GM23338 (cell line): Measurements from ENCODE around the gene ANKRD1. TPM values are rescaled to one million over a fixed set of nuclear protein-coding genes. Genes with fewer than 3 reads are reported as not detected.
A peak's percentile ranks its signal among the peaks of the same experiment; 100 is the strongest.

ENCODE experiments used
- ATAC-seq: fragments of 200-7000 bp; cut with Tn5 transposase; 3 replicates; pipeline ENCODE4 v1.9.1; 2020
- DNase-seq: peaks from one replicate; pipeline ENCODE4 v3.0.0-alpha.2; 2015; ENCODE audit warnings: low spot score
- H2AFZ ChIP-seq: fragments of 200-600 bp; sonication (generic); 2 replicates; pipeline ENCODE4 v1.8.0; 2016; ENCODE audit warnings: antibody characterized with exemption, mild to moderate bottlenecking, moderate library complexity
- H3F3A ChIP-seq: fragments of 200-600 bp; sonication (generic); replicated peaks from 2 replicates; pipeline ENCODE4 v1.8.0; 2017; ENCODE audit warnings: antibody characterized with exemption, mixed run types, low read depth
- H3K27ac ChIP-seq: fragments of 200-600 bp; sonication (generic); 2 replicates; pipeline ENCODE4 v1.6.1; 2016; ENCODE audit warnings: low read depth
- H3K27me3 ChIP-seq: fragments of 200-600 bp; sonication (generic); 2 replicates; pipeline ENCODE4 v1.8.0; 2016; ENCODE audit warnings: mild to moderate bottlenecking, mixed run types, moderate library complexity; ENCODE audit not compliant: insufficient read depth
- H3K36me3 ChIP-seq: fragments of 200-600 bp; sonication (generic); 2 replicates; pipeline ENCODE4 v1.8.0; 2016; ENCODE audit warnings: mild to moderate bottlenecking; ENCODE audit not compliant: insufficient read depth
- H3K4me1 ChIP-seq: fragments of 200-600 bp; sonication (generic); 2 replicates; pipeline ENCODE4 v1.8.0; 2016; ENCODE audit warnings: mild to moderate bottlenecking, moderate library complexity; ENCODE audit not compliant: insufficient read depth
- H3K4me2 ChIP-seq: fragments of 200-600 bp; sonication (generic); 2 replicates; pipeline ENCODE4 v1.7.1; 2017; ENCODE audit warnings: mixed run types
- H3K4me3 ChIP-seq: fragments of 200-600 bp; sonication (generic); 2 replicates; pipeline ENCODE4 v1.6.1; 2016; ENCODE audit warnings: mixed run types
- H3K79me2 ChIP-seq: fragments of 200-600 bp; sonication (generic); replicated peaks from 2 replicates; pipeline ENCODE4 v1.8.0; 2017; ENCODE audit warnings: mild to moderate bottlenecking; ENCODE audit not compliant: insufficient read depth
- H3K9me2 ChIP-seq: fragments of 200-600 bp; sonication (generic); 2 replicates; pipeline ENCODE4 v1.8.0; 2017; ENCODE audit not compliant: insufficient read depth
- H4K20me1 ChIP-seq: fragments of 200-600 bp; sonication (generic); replicated peaks from 2 replicates; pipeline ENCODE4 v1.8.0; 2017; ENCODE audit warnings: mild to moderate bottlenecking; ENCODE audit not compliant: insufficient read depth
- H3K27ac Mint-ChIP-seq: 2 replicates; pipeline ENCODE4 v1.8.0; 2020; ENCODE audit warnings: inconsistent platforms, mild to moderate bottlenecking, moderate library complexity, mixed read lengths
- H3K27me3 Mint-ChIP-seq: 3 replicates; pipeline ENCODE4 v1.8.0; 2022; ENCODE audit warnings: low read depth, mild to moderate bottlenecking, moderate library complexity, mixed read lengths, inconsistent platforms; ENCODE audit not compliant: insufficient read depth, poor library complexity
- H3K36me3 Mint-ChIP-seq: 3 replicates; pipeline ENCODE4 v1.8.0; 2021; ENCODE audit warnings: low read depth, mild to moderate bottlenecking, inconsistent platforms, moderate library complexity, mixed read lengths
- H3K4me1 Mint-ChIP-seq: 3 replicates; pipeline ENCODE4 v1.8.0; 2020; ENCODE audit warnings: mild to moderate bottlenecking, inconsistent platforms, mixed read lengths
- H3K4me3 Mint-ChIP-seq: 3 replicates; pipeline ENCODE4 v1.8.0; 2021; ENCODE audit warnings: moderate library complexity, mild to moderate bottlenecking, inconsistent platforms, mixed read lengths
- H3K9me3 Mint-ChIP-seq: 3 replicates; pipeline ENCODE4 v1.8.0; 2020; ENCODE audit warnings: moderate library complexity, mild to moderate bottlenecking, inconsistent platforms, mixed read lengths
- CTCF ChIP-seq, 2 experiments: fragments of 200-600 bp in 1 of 2; sonication (generic) in 1 of 2; conservative IDR thresholded peaks; 2 replicates each; pipeline versions ENCODE4 v1.5.1 to v1.6.1; 2016 to 2017; ENCODE audit warnings: antibody characterized with exemption in 2 of 2, low read depth in 2 of 2, mild to moderate bottlenecking in 2 of 2, moderate library complexity in 1 of 2
- POLR2AphosphoS5 ChIP-seq: IDR thresholded peaks from 2 replicates; pipeline ENCODE4 v1.6.1; 2016; ENCODE audit warnings: antibody characterized with exemption, low read depth
- polyA plus RNA-seq: library from polyadenylated mRNA; unstranded; fragments of >200 nt; fragmentation: Nextera tagmentation; extraction: Ambion mirVana; gene quantifications from 2 replicates; pipeline ENCODE4 v1.2.1, GENCODE V29; 2016
- small RNA-seq: library from RNA; depleted of rRNA; stranded (forward); fragments of <200 nt; gene quantifications from one replicate; pipeline ENCODE3, GENCODE V24; 2014; ENCODE audit warnings: low replicate concordance
- total RNA-seq: library from RNA; depleted of rRNA; stranded (reverse); fragments of >200 nt; shearing (Covaris generic); gene quantifications from 2 replicates; pipeline ENCODE4 v1.2.3, GENCODE V29; 2014; rRNA removed

ANKRD1 gene
- total and polyA plus RNA-seq, 2 experiments from 2014 or later = 0.10 TPM; not detected in 1

GRCh38 chr10:90862908-90863514, 57.9 kb downstream of the ANKRD1 start:
- Histone ChIP-seq H2AFZ (no peak overlapping the region), H3K27ac (no peak overlapping the region), H4K20me1 (no peaks in the 10 kb centered on the region), H3K4me1 (peaks cover 15% of the 10 kb centered on the region), H3K4me3 (no peak overlapping the region), H3K27me3 (peaks cover 11% of the 10 kb centered on the region), H3K9me2 (no peaks in the 10 kb centered on the region), H3K79me2 (no peaks in the 10 kb centered on the region), H3K4me2 (no peak overlapping the region), H3K36me3 (no peaks in the 10 kb centered on the region), H3F3A (0 out of 2 replicates have a peak, but pooled peaks cover 4% of the 10 kb centered on the region)
- ATAC-seq (no peak), DNase-seq (peak; percentile 47)
- TF ChIP-seq CTCF (conservative IDR thresholded peaks at IDR 0.05; ENCODE audit: low read depth in 2 of 2) = peak; percentile 80 to 92
- no peak for TF ChIP-seq POLR2AphosphoS5
- Mint-ChIP-seq H3K27me3 (peaks cover 3% of the 10 kb centered on the region), H3K4me3 (no peak overlapping the region), H3K27ac (no peak overlapping the region), H3K4me1 (peaks cover 40% of the 10 kb centered on the region), H3K36me3 (no peaks in the 10 kb centered on the region), H3K9me3 (no peaks in the 10 kb centered on the region)

Small RNAs within 50 kb of the gene (small RNA-seq; reads per million reads assigned to genes)
- gene RF00019 (not detected), gene RNU6-740P (not detected)

Other genes with a start within 250 kb of the ANKRD1 start
- 41.0 and 42.2 TPM in 2 replicates for gene HTR7, start 63.0 kb downstream of the ANKRD1 start, total RNA-seq
- 5.1 and 7.0 TPM in 2 replicates for gene HTR7, start 63.0 kb downstream of the ANKRD1 start, polyA plus RNA-seq
- gene RPP30, start 49.1 kb downstream of the ANKRD1 start, total RNA-seq = 74.1 and 89.7 TPM in 2 replicates
- gene RPP30, start 49.1 kb downstream of the ANKRD1 start, polyA plus RNA-seq = 139 and 142 TPM in 2 replicates